Left kidney (tissue), 2 donors: Measurements from ENCODE around the gene SVIL. TPM values are rescaled to one million over a fixed set of nuclear protein-coding genes. Genes with fewer than 3 reads are reported as not detected.
A peak's percentile ranks its signal among the peaks of the same experiment; 100 is the strongest.
"Not testable (repeated sequence)": the region's sequence is repeated elsewhere in the genome, so short reads cannot be mapped to it uniquely, and the experiment has no call there.

Experiments used
- DNase-seq: peaks from one replicate; pipeline ENCODE4 v3.0.0-alpha.2; 2013
- polyA plus RNA-seq: library from polyadenylated mRNA; unstranded; fragments of 120-200 nt; gene quantifications from one replicate; pipeline ENCODE4 v1.2.1, GENCODE V29; 2013; ENCODE audit not compliant: insufficient read length

The SVIL gene
- polyA plus RNA-seq, 1 donor: 43.8 TPM

GRCh38 chr10:29516309-29516932 is 118.3 kb downstream of the SVIL start:
- DNase-seq: not testable (repeated sequence)

- not testable (repeated sequence) for DNase-seq
Observed at GRCh38 chr10:29515879-29516278, 118.9 kb downstream of the SVIL start.

GRCh38 chr10:29515104-29515503 is 119.7 kb downstream of the SVIL start:
- not testable (repeated sequence) for DNase-seq

- DNase-seq: no peak
Observed at GRCh38 chr10:29514306-29514705, 120.5 kb downstream of the SVIL start.

GRCh38 chr10:29512425-29512974 is 122.3 kb downstream of the SVIL start:
- DNase-seq: no peak

GRCh38 chr10:29511806-29512205 is 123.0 kb downstream of the SVIL start:
- not testable (repeated sequence) for DNase-seq

GRCh38 chr10:29510483-29511157 is 124.2 kb downstream of the SVIL start:
- DNase-seq: not testable (repeated sequence)

- DNase-seq: no peak
Observed at GRCh38 chr10:29508554-29509244, 126.1 kb downstream of the SVIL start.

- not testable (repeated sequence) for DNase-seq
Observed at GRCh38 chr10:29507750-29508149, 127.0 kb downstream of the SVIL start.

GRCh38 chr10:29506324-29506921 is 128.3 kb downstream of the SVIL start:
- DNase-seq: not testable (repeated sequence)

GRCh38 chr10:29502351-29502750 is 132.4 kb downstream of the SVIL start:
- DNase-seq: no peak

GRCh38 chr10:29501692-29502091 is 133.1 kb downstream of the SVIL start:
- no peak for DNase-seq

- DNase-seq: no peak
Observed at GRCh38 chr10:29499993-29500537, 134.7 kb downstream of the SVIL start.

- DNase-seq: peak; percentile 55
Observed at GRCh38 chr10:29496341-29497162, 138.2 kb downstream of the SVIL start.

GRCh38 chr10:29495366-29495765 is 139.4 kb downstream of the SVIL start:
- DNase-seq: no peak

- no peak for DNase-seq
Observed at GRCh38 chr10:29493697-29494096, 141.1 kb downstream of the SVIL start.

- DNase-seq: no peak
Observed at GRCh38 chr10:29492774-29493173, 142.0 kb downstream of the SVIL start.

- no peak for DNase-seq
Observed at GRCh38 chr10:29491918-29492317, 142.9 kb downstream of the SVIL start.

- not testable (repeated sequence) for DNase-seq
Observed at GRCh38 chr10:29490781-29491280, 143.9 kb downstream of the SVIL start.

GRCh38 chr10:29488471-29488870 is 146.3 kb downstream of the SVIL start:
- DNase-seq: not testable (repeated sequence)

GRCh38 chr10:29487884-29488266 is 146.9 kb downstream of the SVIL start:
- not testable (repeated sequence) for DNase-seq
